GM23248 (cell line): Measurements from ENCODE around the gene PSMD6. TPM values are rescaled to one million over a fixed set of nuclear protein-coding genes. Genes with fewer than 3 reads are reported as not detected.

ENCODE experiments used
- DNase-seq: peaks from one replicate; pipeline ENCODE4 v3.0.0-alpha.2; 2015
- H2AFZ ChIP-seq: fragments of 200-600 bp; sonication (generic); 2 replicates; pipeline ENCODE4 v1.6.1; 2016; ENCODE audit warnings: antibody characterized with exemption
- H3F3A ChIP-seq: fragments of 200-600 bp; sonication (generic); 2 replicates; pipeline ENCODE4 v1.6.1; 2016; ENCODE audit warnings: mild to moderate bottlenecking, antibody characterized with exemption, mixed run types; ENCODE audit not compliant: insufficient read depth
- H3K27ac ChIP-seq: fragments of 200-600 bp; sonication (generic); 2 replicates; pipeline ENCODE4 v1.5.1; 2016; ENCODE audit warnings: mild to moderate bottlenecking
- H3K27me3 ChIP-seq: fragments of 200-600 bp; sonication (generic); replicated peaks from 2 replicates; pipeline ENCODE4 v1.6.1; 2016; ENCODE audit warnings: mild to moderate bottlenecking; ENCODE audit not compliant: insufficient read depth
- H3K36me3 ChIP-seq: fragments of 200-600 bp; sonication (generic); 2 replicates; pipeline ENCODE4 v1.6.1; 2016; ENCODE audit warnings: low read depth, mild to moderate bottlenecking
- H3K4me1 ChIP-seq: fragments of 200-600 bp; sonication (generic); 2 replicates; pipeline ENCODE4 v1.6.1; 2016; ENCODE audit warnings: mild to moderate bottlenecking; ENCODE audit not compliant: insufficient read depth
- H3K4me2 ChIP-seq: fragments of 200-600 bp; sonication (generic); one replicate; pipeline ENCODE4 v1.6.1; 2016; ENCODE audit warnings: mild to moderate bottlenecking; ENCODE audit not compliant: unreplicated experiment
- H3K4me3 ChIP-seq: fragments of 200-600 bp; sonication (generic); 2 replicates; pipeline ENCODE4 v1.5.1; 2016; ENCODE audit warnings: mild to moderate bottlenecking
- H3K79me2 ChIP-seq: fragments of 200-600 bp; sonication (generic); 2 replicates; pipeline ENCODE4 v1.6.1; 2016; ENCODE audit warnings: mild to moderate bottlenecking; ENCODE audit not compliant: insufficient read depth
- H3K9ac ChIP-seq: fragments of 200-600 bp; sonication (generic); 2 replicates; pipeline ENCODE4 v1.6.1; 2016; ENCODE audit warnings: mild to moderate bottlenecking
- H3K9me2 ChIP-seq: fragments of 200-600 bp; sonication (generic); 2 replicates; pipeline ENCODE4 v1.6.1; 2016; ENCODE audit warnings: mixed run types, mild to moderate bottlenecking, moderate library complexity; ENCODE audit not compliant: insufficient read depth
- H3K9me3 ChIP-seq: fragments of 200-600 bp; sonication (generic); one replicate; pipeline ENCODE4 v1.6.1; 2017; ENCODE audit warnings: low read depth
- H4K20me1 ChIP-seq: fragments of 200-600 bp; sonication (generic); 2 replicates; pipeline ENCODE4 v1.6.0; 2016; ENCODE audit not compliant: insufficient read depth
- EZH2 ChIP-seq: fragments of 200-600 bp; sonication (generic); IDR thresholded peaks from 2 replicates; pipeline ENCODE4 v1.6.1; 2018; ENCODE audit warnings: antibody characterized with exemption, mild to moderate bottlenecking; ENCODE audit not compliant: insufficient read depth, poor library complexity, severe bottlenecking
- EZH2phosphoT487 ChIP-seq: fragments of 200-600 bp; sonication (generic); IDR thresholded peaks from 2 replicates; pipeline ENCODE4 v1.6.1; 2018; ENCODE audit warnings: antibody characterized with exemption, moderate library complexity, mild to moderate bottlenecking, low read depth; ENCODE audit not compliant: insufficient read depth
- WGBS, 2 experiments: methylation state at CpG; one replicate each; pipeline ENCODE4 v1.1.6; 2015 to 2017; ENCODE audit warnings: low lambda C conversion rate in 2 of 2, low coverage in 1 of 2; ENCODE audit errors: missing lambda C conversion rate in 2 of 2; 5-methylcytosine and 5-hydroxymethylcytosine counted together
- in situ Hi-C: fragments of 300-500 bp; cut with MboI; formaldehyde crosslinking; loops from 2 replicates; pipeline ENCODE4 v1.15.0; 2020
- polyA plus RNA-seq: library from polyadenylated mRNA; unstranded; fragments of >200 nt; fragmentation: Nextera tagmentation; extraction: Ambion mirVana; gene quantifications from 2 replicates; pipeline ENCODE4 v1.2.1, GENCODE V29; 2016
- total RNA-seq: library from RNA; depleted of rRNA; stranded (reverse); fragments of >200 nt; shearing (Covaris generic); gene quantifications from 2 replicates; pipeline ENCODE4 v1.2.3, GENCODE V29; 2014

The PSMD6 gene
- total and polyA plus RNA-seq, 2 experiments from 2014 or later = 79.5 to 126 TPM

- Histone ChIP-seq H3K27me3 (no peaks in the 10 kb centered on the region), H3K4me2 (no peak overlapping the region), H3K79me2 (no peaks in the 10 kb centered on the region), H3K36me3 (no peaks in the 10 kb centered on the region), H3K9me3 (no peaks in the 10 kb centered on the region), H3K27ac (no peak overlapping the region), H3K9ac (no peak overlapping the region), H2AFZ (no peak overlapping the region), H3F3A (no peaks in the 10 kb centered on the region), H4K20me1 (no peaks in the 10 kb centered on the region), H3K4me1 (no peaks in the 10 kb centered on the region), H3K4me3 (no peak overlapping the region), H3K9me2 (no peaks in the 10 kb centered on the region)
- DNase-seq = no peak
- in situ Hi-C loops = loop anchor here (25.0 kb wide), 1 partner anchor 224 kb away; no protein-coding TSS in a partner anchor
- TF ChIP-seq EZH2phosphoT487 = no peak
- TF ChIP-seq EZH2 = no peak
- WGBS, 2 experiments = 85 to 88% methylated on average over 4 of the region's 4 CpGs
Measured at GRCh38 chr3:64038253-64038767, 15.0 kb upstream of the PSMD6 start.

- H3K4me2 ChIP-seq = no peak overlapping the region
- H4K20me1 ChIP-seq = no peaks in the 10 kb centered on the region
- H3K27ac ChIP-seq = no peak overlapping the region
- no peak overlapping the region for H3K9ac ChIP-seq
- no peaks in the 10 kb centered on the region for H3K79me2 ChIP-seq
- no peak overlapping the region for H2AFZ ChIP-seq
- no peaks in the 10 kb centered on the region for H3F3A ChIP-seq
- H3K9me3 ChIP-seq = no peaks in the 10 kb centered on the region
- H3K4me1 ChIP-seq = peaks cover 3% of the 10 kb centered on the region; the same call in 1 of the 2 replicates
- TF ChIP-seq EZH2phosphoT487 (no peak), EZH2 (no peak)
- no peaks in the 10 kb centered on the region for H3K27me3 ChIP-seq
- no peaks in the 10 kb centered on the region for H3K9me2 ChIP-seq
- WGBS, 2 experiments = 89 to 93% methylated on average over 7 of the region's 7 CpGs
- no peak for DNase-seq
- in situ Hi-C loops = loop anchor here (25.0 kb wide), 1 partner anchor 225 kb away; no protein-coding TSS in a partner anchor
- H3K4me3 ChIP-seq = no peak overlapping the region
- H3K36me3 ChIP-seq = no peaks in the 10 kb centered on the region
Measured at GRCh38 chr3:64037084-64037483, 13.8 kb upstream of the PSMD6 start.

- peaks cover 14% of the 10 kb centered on the region for H3K4me1 ChIP-seq
- H3K36me3 ChIP-seq = no peaks in the 10 kb centered on the region
- in situ Hi-C loops = loop anchor here (5.0 to 25.0 kb wide), 3 partner anchors 229 to 449 kb away; no protein-coding TSS in a partner anchor
- no peaks in the 10 kb centered on the region for H3K9me2 ChIP-seq
- H3K4me3 ChIP-seq = no peak overlapping the region
- no peak overlapping the region for H3K4me2 ChIP-seq
- no peaks in the 10 kb centered on the region for H3K27me3 ChIP-seq
- H3K9me3 ChIP-seq = no peaks in the 10 kb centered on the region
- H3K79me2 ChIP-seq = no peaks in the 10 kb centered on the region
- DNase-seq = no peak
- H4K20me1 ChIP-seq = no peaks in the 10 kb centered on the region
- TF ChIP-seq EZH2 = no peak
- no peak for TF ChIP-seq EZH2phosphoT487
- H2AFZ ChIP-seq = no peak overlapping the region
- H3K9ac ChIP-seq = no peak overlapping the region
- H3K27ac ChIP-seq = no peak overlapping the region
- 94% methylated on average over 2 of the region's 2 CpGs for WGBS, 2 experiments
- 0 out of 2 replicates have a peak, but pooled peaks cover 7% of the 10 kb centered on the region for H3F3A ChIP-seq
Measured at GRCh38 chr3:64033069-64033468, 9.8 kb upstream of the PSMD6 start.

DNA sequence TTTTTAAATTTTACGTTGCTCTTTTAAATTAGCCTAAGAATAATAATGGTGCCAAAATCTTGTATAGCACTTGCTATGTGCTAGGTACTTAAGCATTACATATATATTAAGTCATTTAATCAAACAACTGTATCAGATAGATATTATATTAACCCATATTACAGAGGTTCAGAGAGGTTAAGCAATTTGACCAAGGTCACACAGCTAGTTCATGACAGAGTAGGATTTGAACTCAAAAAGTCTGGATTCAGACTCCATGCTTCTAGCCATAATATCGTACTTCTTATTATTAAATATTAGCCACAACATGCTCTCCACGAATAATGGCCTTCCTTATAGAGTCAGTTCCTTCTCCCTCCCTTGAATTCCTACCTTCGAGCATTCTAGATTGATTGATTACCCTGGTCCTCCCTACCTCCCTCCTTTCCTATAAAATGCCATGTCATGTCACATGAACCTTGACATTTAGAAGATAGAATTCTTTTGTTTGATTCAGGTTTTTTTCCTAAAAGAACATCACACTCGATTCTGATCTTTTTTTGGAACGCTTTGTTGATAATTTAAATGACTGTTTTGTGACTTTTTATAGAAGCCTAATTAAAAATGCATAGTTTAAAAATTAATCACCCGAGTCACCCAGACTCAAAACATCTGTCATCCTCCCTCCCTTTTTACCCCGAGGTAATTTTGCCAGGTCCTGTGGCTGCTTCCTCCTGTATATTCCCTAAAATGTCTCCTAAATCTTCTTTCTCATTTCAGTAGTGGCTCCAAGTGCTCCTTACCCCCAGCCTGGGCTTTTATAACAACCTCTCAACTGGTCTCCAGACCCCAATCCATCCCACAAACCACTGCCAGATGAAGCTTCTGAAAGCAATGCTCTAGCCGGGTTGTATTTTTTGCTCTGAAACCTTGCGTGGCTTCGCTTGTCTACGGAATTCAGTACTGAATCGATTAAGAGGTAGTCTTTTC lies 8.5 kb upstream of the PSMD6 start:
- H3K9ac ChIP-seq = peak overlapping the region; percentile 43
- H3K27me3 ChIP-seq = no peaks in the 10 kb centered on the region

More for the DNA sequence above, 8.5 kb upstream of the PSMD6 start:
- Histone ChIP-seq H3K4me2 (peak overlapping the region; percentile 42), H3K79me2 (no peaks in the 10 kb centered on the region), H3K4me1 (peaks cover 14% of the 10 kb centered on the region), H3K9me3 (no peaks in the 10 kb centered on the region), H3K9me2 (no peaks in the 10 kb centered on the region), H3K36me3 (no peaks in the 10 kb centered on the region), H3K27ac (no peak overlapping the region), H3F3A (0 out of 2 replicates have a peak, but pooled peaks cover 7% of the 10 kb centered on the region), H4K20me1 (no peaks in the 10 kb centered on the region), H3K4me3 (peak overlapping the region; percentile 44), H2AFZ (peak overlapping the region; percentile 84)
- no peak for TF ChIP-seq EZH2
- TF ChIP-seq EZH2phosphoT487 = no peak
- WGBS, 2 experiments = 21 to 22% methylated on average over 13 of the region's 13 CpGs
- in situ Hi-C loops = loop anchor here (5.0 to 25.0 kb wide), 3 partner anchors 230 to 450 kb away; no protein-coding TSS in a partner anchor
- peak; percentile 31 for DNase-seq
